Mucosa of rectum (tissue), 2 donors: ENCODE results near the gene KRTAP20-1.

Source experiments
- H3K27ac ChIP-seq, 2 donors: one replicate each; pipeline ENCODE4 v1.7.0; 2013; ENCODE audit warnings: inconsistent platforms in 2 of 2, low read depth in 2 of 2, low read length in 2 of 2
- H3K27me3 ChIP-seq, 2 donors: one replicate each; pipeline ENCODE4 v1.7.0; 2013; ENCODE audit warnings: low read length in 2 of 2; ENCODE audit not compliant: control insufficient read depth in 2 of 2, insufficient read depth in 2 of 2
- H3K36me3 ChIP-seq, 2 donors: one replicate each; pipeline ENCODE4 v1.7.0; 2013; ENCODE audit warnings: low read length in 2 of 2; ENCODE audit not compliant: control insufficient read depth in 2 of 2, insufficient read depth in 2 of 2
- H3K4me1 ChIP-seq, 2 donors: one replicate each; pipeline ENCODE4 v1.7.0; 2013; ENCODE audit warnings: low read length in 2 of 2, mild to moderate bottlenecking in 1 of 2; ENCODE audit not compliant: control insufficient read depth in 2 of 2, insufficient read depth in 2 of 2
- H3K4me3 ChIP-seq, 2 donors: one replicate each; pipeline ENCODE4 v1.7.0; 2013; ENCODE audit warnings: low read length in 2 of 2
- H3K9ac ChIP-seq, 2 donors: one replicate each; pipeline ENCODE4 v1.7.0; 2013; ENCODE audit warnings: low read length in 2 of 2, low read depth in 1 of 2, mild to moderate bottlenecking in 1 of 2
- H3K9me3 ChIP-seq, 2 donors: one replicate each; pipeline ENCODE4 v1.7.0; 2013; ENCODE audit warnings: low read length in 2 of 2; ENCODE audit not compliant: control insufficient read depth in 2 of 2
- donor health status: healthy.
- donor health status: Normal muscosa, but diverticular disease.

Gene KRTAP20-1

GRCh38 chr21:30616125-30616524 lies at the start of gene KRTAP20-1:
TSS of gene KRTAP20-1 (plus strand) at chr21:30616425. CDS start at chr21:30616455, 30 bp downstream.
- Histone ChIP-seq H3K4me1 (no peaks in the 10 kb centered on the region), H3K36me3 (no peaks in the 10 kb centered on the region), H3K27me3 (no peaks in the 10 kb centered on the region), H3K9me3 (peaks cover 2 to 3% of the 10 kb centered on the region in 2 donors), H3K9ac (no peak within 1 kb of the TSS), H3K27ac (no peak within 1 kb of the TSS), H3K4me3 (no peak within 1 kb of the TSS)

DNA sequence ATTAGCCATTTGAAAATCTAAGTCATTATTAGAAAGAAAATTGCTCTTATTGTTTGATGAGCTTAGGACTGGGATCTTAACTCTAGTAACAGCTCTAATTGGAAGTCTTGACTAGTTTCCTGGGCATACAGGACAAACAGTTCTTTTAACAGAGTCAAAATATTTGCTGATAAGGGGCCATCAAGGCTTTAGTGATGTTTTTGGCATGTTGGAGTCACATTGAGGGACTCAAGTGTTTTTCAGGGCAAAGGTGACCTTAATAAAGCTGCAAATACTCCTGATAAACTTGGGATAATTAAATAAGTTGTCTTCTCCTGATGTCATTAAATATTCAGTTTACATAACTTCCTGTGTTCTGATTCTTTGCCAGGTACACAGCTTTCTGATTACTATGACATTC lies 48.6 kb upstream of the KRTAP20-1 start:
- Histone ChIP-seq H3K36me3 (no peaks in the 10 kb centered on the region), H3K4me1 (no peaks in the 10 kb centered on the region), H3K4me3 (no peak overlapping the region), H3K27me3 (no peaks in the 10 kb centered on the region), H3K9ac (no peak overlapping the region), H3K27ac (no peak overlapping the region), H3K9me3 (peaks cover 0 to 2% of the 10 kb centered on the region in 2 donors)

- H3K9me3 ChIP-seq: no peaks in the 10 kb centered on the region
- H3K27me3 ChIP-seq: no peaks in the 10 kb centered on the region
These were observed 38.5 kb upstream of the KRTAP20-1 start for GRCh38 chr21:30577766-30578165.

DNA sequence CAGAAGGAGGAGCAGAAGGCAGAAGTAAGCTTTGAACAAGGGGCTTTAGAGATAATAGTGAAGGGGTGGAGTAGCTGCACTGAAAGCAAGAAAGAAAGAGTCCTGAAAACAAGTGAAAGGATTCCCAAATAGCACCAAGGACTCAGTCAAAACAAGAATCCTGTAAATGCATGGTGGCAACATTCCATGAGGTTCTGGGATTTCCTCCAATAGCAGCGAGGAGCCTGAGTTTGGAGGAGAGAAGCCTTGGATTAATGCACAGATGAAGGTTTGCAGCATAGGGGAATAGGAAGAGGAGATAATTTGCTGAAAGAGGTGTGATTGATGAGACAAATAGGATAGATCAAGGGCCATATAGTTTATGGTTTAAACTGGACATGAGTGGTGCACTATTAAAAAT lies 36.9 kb upstream of the KRTAP20-1 start:
- H3K9me3 ChIP-seq: no peaks in the 10 kb centered on the region
- H3K9ac ChIP-seq: no peak overlapping the region
- H3K4me1 ChIP-seq: no peaks in the 10 kb centered on the region
- H3K27ac ChIP-seq: no peak overlapping the region
- H3K4me3 ChIP-seq: no peak overlapping the region
- H3K36me3 ChIP-seq: no peaks in the 10 kb centered on the region
- no peaks in the 10 kb centered on the region for H3K27me3 ChIP-seq

More at GRCh38 chr21:30577766-30578165, 38.5 kb upstream of the KRTAP20-1 start:
- Histone ChIP-seq H3K4me1 (no peaks in the 10 kb centered on the region), H3K9ac (no peak overlapping the region), H3K27ac (no peak overlapping the region), H3K4me3 (no peak overlapping the region), H3K36me3 (no peaks in the 10 kb centered on the region)

DNA sequence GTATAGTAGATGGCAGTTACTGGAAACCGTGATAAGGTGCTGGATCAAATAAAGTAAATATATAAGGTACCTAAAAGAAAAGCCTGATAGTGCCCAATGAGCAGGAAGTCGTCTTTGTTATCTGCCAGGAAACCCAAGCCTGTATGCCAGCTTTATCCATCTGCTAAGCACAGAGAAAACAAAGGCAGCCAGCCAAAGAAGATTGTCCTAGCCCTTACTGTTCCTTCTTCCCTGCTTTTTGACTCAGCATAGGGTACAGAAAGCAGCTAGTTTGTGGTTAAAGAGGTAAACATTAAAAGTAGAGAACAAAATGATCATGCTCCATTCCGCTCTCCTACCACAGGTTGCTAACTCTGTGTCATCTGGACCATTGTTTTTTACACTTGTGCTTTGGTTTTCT lies 36.1 kb upstream of the KRTAP20-1 start:
- H3K36me3 ChIP-seq: no peaks in the 10 kb centered on the region
- H3K27ac ChIP-seq: no peak overlapping the region
- H3K4me1 ChIP-seq: no peaks in the 10 kb centered on the region
- no peak overlapping the region for H3K9ac ChIP-seq
- no peak overlapping the region for H3K4me3 ChIP-seq
- no peaks in the 10 kb centered on the region for H3K27me3 ChIP-seq
- H3K9me3 ChIP-seq: no peaks in the 10 kb centered on the region

- H3K4me1 ChIP-seq: no peaks in the 10 kb centered on the region
- H3K27me3 ChIP-seq: no peaks in the 10 kb centered on the region
- H3K36me3 ChIP-seq: no peaks in the 10 kb centered on the region
- H3K4me3 ChIP-seq: no peak overlapping the region
- no peak overlapping the region for H3K9ac ChIP-seq
- no peak overlapping the region for H3K27ac ChIP-seq
- no peaks in the 10 kb centered on the region for H3K9me3 ChIP-seq
These were observed 33.4 kb upstream of the KRTAP20-1 start for GRCh38 chr21:30582870-30583269.

- no peaks in the 10 kb centered on the region for H3K4me1 ChIP-seq
- H3K36me3 ChIP-seq: no peaks in the 10 kb centered on the region
- H3K27me3 ChIP-seq: no peaks in the 10 kb centered on the region
These were observed 25.9 kb upstream of the KRTAP20-1 start, which contains the start of gene KRTAP22-2 for GRCh38 chr21:30590297-30590696. TSS of gene KRTAP22-2 (minus strand) at chr21:30590397.

DNA sequence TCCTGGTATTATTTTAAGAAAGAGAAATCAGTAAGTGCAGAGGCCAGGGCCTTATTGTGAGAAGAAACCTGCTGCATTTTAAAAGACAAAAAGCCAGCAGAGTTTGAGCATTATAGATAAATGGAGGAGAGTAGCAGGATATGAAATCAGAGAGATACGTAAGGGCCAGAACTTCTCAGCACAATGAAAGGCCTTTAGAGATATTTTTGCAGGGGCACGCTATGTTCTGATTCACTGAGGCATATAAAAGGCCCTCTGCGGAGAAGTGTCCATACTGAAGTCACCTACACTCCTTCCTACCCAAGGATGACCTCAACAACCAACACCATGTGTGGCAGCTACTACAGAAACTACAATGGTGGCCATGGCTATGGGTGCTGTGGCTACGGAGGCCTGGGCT lies 24.1 kb upstream of the KRTAP20-1 start, which contains the start of gene KRTAP6-3:
Gene KRTAP6-3 (plus strand): TSS at position 301 of the 400 bp plus-strand sequence. CDS start 6 bp downstream, at position 307.
- Histone ChIP-seq H3K27me3 (no peaks in the 10 kb centered on the region), H3K4me3 (no peak within 1 kb of the TSS), H3K4me1 (no peaks in the 10 kb centered on the region), H3K27ac (no peak within 1 kb of the TSS), H3K9ac (no peak within 1 kb of the TSS), H3K9me3 (peaks cover 5 to 7% of the 10 kb centered on the region in 2 donors), H3K36me3 (no peaks in the 10 kb centered on the region)

More at GRCh38 chr21:30590297-30590696, 25.9 kb upstream of the KRTAP20-1 start, which contains the start of gene KRTAP22-2:
- H3K9me3 ChIP-seq: peaks cover 5% of the 10 kb centered on the region in 2 donors
- H3K9ac ChIP-seq: no peak within 1 kb of the TSS
- H3K4me3 ChIP-seq: no peak within 1 kb of the TSS
- H3K27ac ChIP-seq: no peak within 1 kb of the TSS

DNA sequence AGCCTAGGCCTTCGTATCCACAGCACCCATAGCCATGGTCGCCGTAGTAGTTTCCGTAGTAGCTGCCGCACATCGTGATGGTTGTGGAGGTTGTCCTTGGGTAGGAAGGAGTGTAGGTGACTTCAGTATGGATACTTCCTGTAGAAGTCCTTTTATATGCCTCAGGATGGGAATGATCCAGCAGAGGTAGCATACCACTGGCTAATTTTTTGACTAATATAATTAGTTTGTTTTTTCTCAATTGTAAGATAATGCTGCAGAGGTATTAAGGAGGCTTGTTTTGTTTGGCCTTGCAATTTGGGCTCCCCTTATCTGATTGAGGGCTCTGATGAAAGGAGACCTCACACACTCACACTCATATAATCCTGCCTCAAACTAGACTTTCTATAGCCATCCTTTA lies 17.4 kb upstream of the KRTAP20-1 start, which contains the start of gene KRTAP6-2:
Gene KRTAP6-2 (minus strand): TSS at position 101 of the 400 bp plus-strand sequence. CDS start 28 bp downstream, at position 73.
- Histone ChIP-seq H3K9me3 (peaks cover 6 to 7% of the 10 kb centered on the region in 2 donors), H3K27me3 (no peaks in the 10 kb centered on the region), H3K36me3 (no peaks in the 10 kb centered on the region), H3K4me1 (no peaks in the 10 kb centered on the region), H3K27ac (no peak within 1 kb of the TSS), H3K9ac (no peak within 1 kb of the TSS), H3K4me3 (no peak within 1 kb of the TSS)

GRCh38 chr21:30600787-30601186 lies 15.4 kb upstream of the KRTAP20-1 start, which contains the start of gene KRTAP22-1:
TSS of gene KRTAP22-1 (plus strand) at chr21:30601087.
- no peaks in the 10 kb centered on the region for H3K36me3 ChIP-seq
- H3K4me3 ChIP-seq: no peak within 1 kb of the TSS
- peaks cover 9% of the 10 kb centered on the region in 2 donors for H3K9me3 ChIP-seq
- H3K27ac ChIP-seq: no peak within 1 kb of the TSS
- H3K9ac ChIP-seq: no peak within 1 kb of the TSS
- no peaks in the 10 kb centered on the region for H3K27me3 ChIP-seq
- H3K4me1 ChIP-seq: no peaks in the 10 kb centered on the region
